Breast epithelium (tissue), 4 donors: ENCODE data around the gene TADA2A. TPM values are rescaled to one million over a fixed set of nuclear protein-coding genes. Genes with fewer than 3 reads are reported as not detected.

Experiments used
- DNase-seq, 2 donors: peaks; one replicate each; pipeline ENCODE4 v3.0.0-alpha.2; 2019; ENCODE audit warnings: low spot score in 2 of 2
- H3K27ac ChIP-seq, 2 donors: fragments of 200-600 bp; sonication (generic) in 1 of 2; one replicate each; pipeline ENCODE4 v1.5.1; 2016 to 2019; ENCODE audit warnings: mild to moderate bottlenecking in 1 of 2
- H3K27me3 ChIP-seq, 2 donors: fragments of 200-600 bp; sonication (generic) in 1 of 2; one replicate each; pipeline versions ENCODE4 v1.5.1 to v1.6.0; 2017 to 2019; ENCODE audit warnings: control low read depth in 1 of 2, mild to moderate bottlenecking in 1 of 2
- H3K36me3 ChIP-seq: fragments of 200-600 bp; one replicate; pipeline ENCODE4 v1.5.1; 2019
- H3K4me1 ChIP-seq, 2 donors: fragments of 200-600 bp; sonication (generic); one replicate each; pipeline ENCODE4 v1.5.1; 2016 to 2019; ENCODE audit warnings: control low read depth in 1 of 2
- H3K4me3 ChIP-seq, 3 donors: fragments of 200-600 bp; sonication (generic); 1 replicate in 2 of 3; 2 replicates in 1 of 3; pipeline ENCODE4 v1.5.1; 2016 to 2019; ENCODE audit warnings: mild to moderate bottlenecking in 3 of 3, moderate library complexity in 2 of 3
- H3K9me3 ChIP-seq, 2 donors: fragments of 200-600 bp; sonication (generic) in 1 of 2; one replicate each; pipeline ENCODE4 v1.5.1; 2016 to 2019; ENCODE audit warnings: control low read depth in 1 of 2
- CTCF ChIP-seq, 3 donors: fragments of 450-650 bp; IDR thresholded peaks; one replicate each; pipeline ENCODE4 v1.5.1; 2016 to 2017; ENCODE audit warnings: antibody characterized with exemption in 3 of 3, mild to moderate bottlenecking in 3 of 3, moderate library complexity in 3 of 3
- POLR2A ChIP-seq: fragments of 450-650 bp; IDR thresholded peaks from one replicate; pipeline ENCODE4 v1.6.1; 2016; ENCODE audit warnings: antibody characterized with exemption, mild to moderate bottlenecking, moderate library complexity
- POLR2AphosphoS5 ChIP-seq, 3 donors: sonication (generic); formaldehyde crosslinking; IDR thresholded peaks; one replicate each; pipeline ENCODE4 v1.6.1; 2017; ENCODE audit warnings: antibody characterized with exemption in 3 of 3
- intact Hi-C: fragments of 100-400 bp; cut with DNase I; formaldehyde crosslinking; loops from one replicate; pipeline ENCODE4 v1.15.1; 2023; ENCODE audit warnings: low total_unique reads
- total RNA-seq, 3 donors: library from RNA; depleted of rRNA; stranded (reverse); fragments of >200 nt; gene quantifications; one replicate each; pipeline ENCODE4 v1.1.0, GENCODE V29; 2016

Gene TADA2A
- total RNA-seq, 3 donors from 2014 or later: 14.7 to 36.1 (median 26.3) TPM

GRCh38 chr17:37521821-37522220 is 115.1 kb downstream of the TADA2A start:
- TF ChIP-seq CTCF (IDR thresholded peaks at IDR 0.05): no peak
- TF ChIP-seq POLR2A: no peak
- TF ChIP-seq POLR2AphosphoS5 (IDR thresholded peaks at IDR 0.05): no peak

GRCh38 chr17:37523715-37524219 is 117.1 kb downstream of the TADA2A start:
- no peaks in the 10 kb centered on the region for H3K36me3 ChIP-seq
- no peaks in the 10 kb centered on the region for H3K9me3 ChIP-seq
- intact Hi-C loops: no loop called here
- no peak overlapping the region for H3K27ac ChIP-seq
- TF ChIP-seq CTCF (IDR thresholded peaks at IDR 0.05): no peak
- no peak for TF ChIP-seq POLR2A
- no peak for TF ChIP-seq POLR2AphosphoS5 (IDR thresholded peaks at IDR 0.05)
- H3K27me3 ChIP-seq: no peaks in the 10 kb centered on the region
- no peaks in the 10 kb centered on the region for H3K4me1 ChIP-seq
- DNase-seq: no peak
- H3K4me3 ChIP-seq: no peak overlapping the region

More at GRCh38 chr17:37521821-37522220, 115.1 kb downstream of the TADA2A start:
- Histone ChIP-seq H3K36me3 (no peaks in the 10 kb centered on the region), H3K4me1 (no peaks in the 10 kb centered on the region), H3K4me3 (no peak overlapping the region), H3K9me3 (no peaks in the 10 kb centered on the region), H3K27me3 (no peaks in the 10 kb centered on the region), H3K27ac (no peak overlapping the region)
- intact Hi-C loops: no loop called here
- DNase-seq: no peak

- TF ChIP-seq POLR2A (no peak), CTCF (IDR thresholded peaks at IDR 0.05) (peak in 2 of 3 donors; percentile 54 to 57)
Measured at GRCh38 chr17:37527249-37527851, 120.7 kb downstream of the TADA2A start.

More at GRCh38 chr17:37527249-37527851, 120.7 kb downstream of the TADA2A start:
- intact Hi-C loops: no loop called here
- Histone ChIP-seq H3K4me3 (no peak overlapping the region), H3K9me3 (no peaks in the 10 kb centered on the region), H3K27ac (no peak overlapping the region), H3K36me3 (no peaks in the 10 kb centered on the region), H3K4me1 (no peaks in the 10 kb centered on the region), H3K27me3 (no peaks in the 10 kb centered on the region)
- DNase-seq: no peak

Other genes starting within 250 kb of the TADA2A start
- gene C17orf78, start 30.9 kb upstream of the TADA2A start, total RNA-seq: not detected
- 10 to 100 TPM; 32.8 to 46.5 (median 36.1) TPM for gene ACACA, start 50 bp upstream of the TADA2A start, total RNA-seq
- 10 to 100 TPM; 18.7 to 32.8 (median 24.6) TPM for gene DUSP14, start 83.0 kb downstream of the TADA2A start, total RNA-seq
- gene SYNRG, start 202.5 kb downstream of the TADA2A start, total RNA-seq: 10 to 100 TPM; 20.2 to 38.2 (median 34.4) TPM
- 10 to 100 TPM; 15.8 to 29.3 (median 20.0) TPM for gene DDX52, start 236.6 kb downstream of the TADA2A start, total RNA-seq